Measurements from ENCODE around the gene MRGPRF.
A peak's percentile ranks its signal among the peaks of the same experiment; 100 is the strongest.
"Not testable (repeated sequence)": the region's sequence is repeated elsewhere in the genome, so short reads cannot be mapped to it uniquely, and the experiment has no call there.

MRGPRF gene

GRCh38 chr11:69001243-69002081 lies 11.6 kb downstream of the MRGPRF start:
- Histone ChIP-seq H3K9me3 (ENCODE audit: control insufficient read depth in 2 of 2, low read length in 2 of 2) (no peaks in the 10 kb centered on the region), H3K9ac (ENCODE audit: low read length in 2 of 2) (peak overlapping the region; percentile 58 to 62), H3K27ac (ENCODE audit: low read length) (peak overlapping the region; percentile 99), H3K27me3 (ENCODE audit: control insufficient read depth in 1 of 2, insufficient read depth in 2 of 2, low read length in 2 of 2) (no peaks in the 10 kb centered on the region), H3K4me3 (ENCODE audit: low read length in 2 of 2) (peak overlapping the region; percentile 30 to 40), H3K36me3 (ENCODE audit: control insufficient read depth in 2 of 2, insufficient read depth in 2 of 2, low read length in 2 of 2) (peaks cover 28 to 29% of the 10 kb centered on the region in 2 donors), H3K4me1 (ENCODE audit: control insufficient read depth, insufficient read depth, low read length) (peaks cover 91% of the 10 kb centered on the region)

GRCh38 chr11:69000831-69001242 lies 12.2 kb downstream of the MRGPRF start:
- Histone ChIP-seq H3K27me3 (ENCODE audit: control insufficient read depth in 1 of 2, insufficient read depth in 2 of 2, low read length in 2 of 2) (no peaks in the 10 kb centered on the region), H3K4me3 (ENCODE audit: low read length in 2 of 2) (peak overlapping the region in 1 of 2 donors; percentile 40), H3K4me1 (ENCODE audit: control insufficient read depth, insufficient read depth, low read length) (peaks cover 84% of the 10 kb centered on the region), H3K9ac (ENCODE audit: low read length in 2 of 2) (peak overlapping the region; percentile 58 to 62), H3K27ac (ENCODE audit: low read length) (peak overlapping the region; percentile 99), H3K9me3 (ENCODE audit: control insufficient read depth in 2 of 2, low read length in 2 of 2) (no peaks in the 10 kb centered on the region), H3K36me3 (ENCODE audit: control insufficient read depth in 2 of 2, insufficient read depth in 2 of 2, low read length in 2 of 2) (peaks cover 26 to 29% of the 10 kb centered on the region in 2 donors)

GRCh38 chr11:69000391-69000790 lies 12.7 kb downstream of the MRGPRF start:
- Histone ChIP-seq H3K4me3 (ENCODE audit: low read length in 2 of 2) (peak overlapping the region in 1 of 2 donors; percentile 22), H3K36me3 (ENCODE audit: control insufficient read depth in 2 of 2, insufficient read depth in 2 of 2, low read length in 2 of 2) (peaks cover 23 to 25% of the 10 kb centered on the region in 2 donors), H3K4me1 (ENCODE audit: control insufficient read depth, insufficient read depth, low read length) (peaks cover 80% of the 10 kb centered on the region), H3K27me3 (ENCODE audit: control insufficient read depth in 1 of 2, insufficient read depth in 2 of 2, low read length in 2 of 2) (no peaks in the 10 kb centered on the region), H3K9ac (ENCODE audit: low read length in 2 of 2) (peak overlapping the region; percentile 55 to 76), H3K27ac (ENCODE audit: low read length) (peak overlapping the region; percentile 99), H3K9me3 (ENCODE audit: control insufficient read depth in 2 of 2, low read length in 2 of 2) (no peaks in the 10 kb centered on the region)

- Histone ChIP-seq H3K27ac (ENCODE audit: low read length) (peak overlapping the region; percentile 99), H3K36me3 (ENCODE audit: control insufficient read depth in 2 of 2, insufficient read depth in 2 of 2, low read length in 2 of 2) (peaks cover 18 to 20% of the 10 kb centered on the region in 2 donors), H3K4me1 (ENCODE audit: control insufficient read depth, insufficient read depth, low read length) (peaks cover 75% of the 10 kb centered on the region), H3K9ac (ENCODE audit: low read length in 2 of 2) (peak overlapping the region; percentile 55 to 76), H3K4me3 (ENCODE audit: low read length in 2 of 2) (peak overlapping the region in 1 of 2 donors; percentile 29)
- not testable (repeated sequence) for H3K9me3 ChIP-seq (ENCODE audit: control insufficient read depth in 2 of 2, low read length in 2 of 2); H3K27me3 ChIP-seq (ENCODE audit: control insufficient read depth in 1 of 2, insufficient read depth in 2 of 2, low read length in 2 of 2)
Observed at GRCh38 chr11:68999748-69000355, 13.2 kb downstream of the MRGPRF start.

GRCh38 chr11:68999093-68999747 lies 13.8 kb downstream of the MRGPRF start:
- Histone ChIP-seq H3K4me3 (ENCODE audit: low read length in 2 of 2) (no peak overlapping the region), H3K9ac (ENCODE audit: low read length in 2 of 2) (peak overlapping the region; percentile 29 to 76), H3K9me3 (ENCODE audit: control insufficient read depth in 2 of 2, low read length in 2 of 2) (no peaks in the 10 kb centered on the region), H3K36me3 (ENCODE audit: control insufficient read depth in 2 of 2, insufficient read depth in 2 of 2, low read length in 2 of 2) (peaks cover 12 to 14% of the 10 kb centered on the region in 2 donors), H3K27me3 (ENCODE audit: control insufficient read depth in 1 of 2, insufficient read depth in 2 of 2, low read length in 2 of 2) (no peaks in the 10 kb centered on the region), H3K4me1 (ENCODE audit: control insufficient read depth, insufficient read depth, low read length) (peaks cover 68% of the 10 kb centered on the region), H3K27ac (ENCODE audit: low read length) (peak overlapping the region; percentile 99)

GRCh38 chr11:68998390-68998911 lies 14.6 kb downstream of the MRGPRF start:
- Histone ChIP-seq H3K9ac (ENCODE audit: low read length in 2 of 2) (peak overlapping the region; percentile 42 to 76), H3K27ac (ENCODE audit: low read length) (peak overlapping the region; percentile 99), H3K36me3 (ENCODE audit: control insufficient read depth in 2 of 2, insufficient read depth in 2 of 2, low read length in 2 of 2) (peaks cover 5 to 6% of the 10 kb centered on the region in 2 donors), H3K4me3 (ENCODE audit: low read length in 2 of 2) (peak overlapping the region in 1 of 2 donors; percentile 13), H3K9me3 (ENCODE audit: control insufficient read depth in 2 of 2, low read length in 2 of 2) (no peaks in the 10 kb centered on the region), H3K27me3 (ENCODE audit: control insufficient read depth in 1 of 2, insufficient read depth in 2 of 2, low read length in 2 of 2) (no peaks in the 10 kb centered on the region), H3K4me1 (ENCODE audit: control insufficient read depth, insufficient read depth, low read length) (peaks cover 61% of the 10 kb centered on the region)

GRCh38 chr11:68997995-68998348 lies 15.1 kb downstream of the MRGPRF start:
- H3K36me3 ChIP-seq (ENCODE audit: control insufficient read depth in 2 of 2, insufficient read depth in 2 of 2, low read length in 2 of 2) = peaks cover 2 to 4% of the 10 kb centered on the region in 2 donors
- H3K27me3 ChIP-seq (ENCODE audit: control insufficient read depth in 1 of 2, insufficient read depth in 2 of 2, low read length in 2 of 2) = no peaks in the 10 kb centered on the region
- H3K9ac ChIP-seq (ENCODE audit: low read length in 2 of 2) = peak overlapping the region; percentile 42 to 76
- peak overlapping the region in 1 of 2 donors; percentile 13 for H3K4me3 ChIP-seq (ENCODE audit: low read length in 2 of 2)
- peak overlapping the region; percentile 99 for H3K27ac ChIP-seq (ENCODE audit: low read length)
- H3K9me3 ChIP-seq (ENCODE audit: control insufficient read depth in 2 of 2, low read length in 2 of 2) = no peaks in the 10 kb centered on the region
- H3K4me1 ChIP-seq (ENCODE audit: control insufficient read depth, insufficient read depth, low read length) = peaks cover 56% of the 10 kb centered on the region

- H3K27me3 ChIP-seq (ENCODE audit: control insufficient read depth in 1 of 2, insufficient read depth in 2 of 2, low read length in 2 of 2) = no peaks in the 10 kb centered on the region
- no peak overlapping the region for H3K9ac ChIP-seq (ENCODE audit: low read length in 2 of 2)
- H3K27ac ChIP-seq (ENCODE audit: low read length) = peak overlapping the region; percentile 99
- H3K9me3 ChIP-seq (ENCODE audit: control insufficient read depth in 2 of 2, low read length in 2 of 2) = no peaks in the 10 kb centered on the region
- no peaks in the 10 kb centered on the region for H3K36me3 ChIP-seq (ENCODE audit: control insufficient read depth in 2 of 2, insufficient read depth in 2 of 2, low read length in 2 of 2)
- peaks cover 50% of the 10 kb centered on the region for H3K4me1 ChIP-seq (ENCODE audit: control insufficient read depth, insufficient read depth, low read length)
- no peak overlapping the region for H3K4me3 ChIP-seq (ENCODE audit: low read length in 2 of 2)
Observed at GRCh38 chr11:68997124-68997994, 15.7 kb downstream of the MRGPRF start.

- H3K9ac ChIP-seq (ENCODE audit: low read length in 2 of 2) = no peak overlapping the region
- no peak overlapping the region for H3K4me3 ChIP-seq (ENCODE audit: low read length in 2 of 2)
- no peaks in the 10 kb centered on the region for H3K27me3 ChIP-seq (ENCODE audit: control insufficient read depth in 1 of 2, insufficient read depth in 2 of 2, low read length in 2 of 2)
- no peaks in the 10 kb centered on the region for H3K9me3 ChIP-seq (ENCODE audit: control insufficient read depth in 2 of 2, low read length in 2 of 2)
- H3K36me3 ChIP-seq (ENCODE audit: control insufficient read depth in 2 of 2, insufficient read depth in 2 of 2, low read length in 2 of 2) = no peaks in the 10 kb centered on the region
- H3K27ac ChIP-seq (ENCODE audit: low read length) = peak overlapping the region; percentile 99
- peaks cover 42% of the 10 kb centered on the region for H3K4me1 ChIP-seq (ENCODE audit: control insufficient read depth, insufficient read depth, low read length)
Observed at GRCh38 chr11:68996376-68997123, 16.5 kb downstream of the MRGPRF start.

Data from stomach smooth muscle (tissue), 2 donors.